Testis (tissue), 2 donors: ENCODE data around the gene PRKG1.

Source experiments
- POLR2A ChIP-seq: fragments of 450-650 bp; IDR thresholded peaks from one replicate; pipeline ENCODE4 v1.6.1; 2017; ENCODE audit warnings: antibody characterized with exemption, mild to moderate bottlenecking, moderate library complexity
- TF ChIP-seq, protein P1 (sequence below), 3 experiments: fragments of 450-650 bp in 2 of 3; fragments of 200-600 bp in 1 of 3; sonication (generic) in 1 of 3; IDR thresholded peaks; one replicate each; pipeline ENCODE4 v1.5.1; 2016 to 2019; ENCODE audit warnings: antibody characterized with exemption in 3 of 3, mild to moderate bottlenecking in 2 of 3, moderate library complexity in 1 of 3

DNA sequence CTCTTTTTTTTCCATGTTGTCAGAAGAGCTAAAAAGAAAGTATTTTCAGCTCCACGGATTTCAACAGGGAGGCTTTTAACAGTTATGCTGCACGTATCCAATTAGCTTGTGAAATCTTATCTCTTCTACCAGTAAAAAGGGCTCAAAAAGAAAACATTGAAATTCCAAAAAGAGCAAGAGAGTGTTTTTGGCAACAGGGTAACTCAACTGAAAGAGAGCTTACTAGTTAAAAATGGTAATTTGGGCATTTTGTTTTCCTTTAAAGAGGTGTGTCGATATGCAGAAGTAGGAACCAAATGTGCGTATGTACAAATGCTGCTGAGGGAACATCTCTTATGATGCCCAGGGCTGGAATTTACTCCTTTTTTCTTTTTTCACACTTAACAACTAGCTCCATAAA, 292.8 kb downstream of the PRKG1 start:
- TF ChIP-seq, protein P1, sequence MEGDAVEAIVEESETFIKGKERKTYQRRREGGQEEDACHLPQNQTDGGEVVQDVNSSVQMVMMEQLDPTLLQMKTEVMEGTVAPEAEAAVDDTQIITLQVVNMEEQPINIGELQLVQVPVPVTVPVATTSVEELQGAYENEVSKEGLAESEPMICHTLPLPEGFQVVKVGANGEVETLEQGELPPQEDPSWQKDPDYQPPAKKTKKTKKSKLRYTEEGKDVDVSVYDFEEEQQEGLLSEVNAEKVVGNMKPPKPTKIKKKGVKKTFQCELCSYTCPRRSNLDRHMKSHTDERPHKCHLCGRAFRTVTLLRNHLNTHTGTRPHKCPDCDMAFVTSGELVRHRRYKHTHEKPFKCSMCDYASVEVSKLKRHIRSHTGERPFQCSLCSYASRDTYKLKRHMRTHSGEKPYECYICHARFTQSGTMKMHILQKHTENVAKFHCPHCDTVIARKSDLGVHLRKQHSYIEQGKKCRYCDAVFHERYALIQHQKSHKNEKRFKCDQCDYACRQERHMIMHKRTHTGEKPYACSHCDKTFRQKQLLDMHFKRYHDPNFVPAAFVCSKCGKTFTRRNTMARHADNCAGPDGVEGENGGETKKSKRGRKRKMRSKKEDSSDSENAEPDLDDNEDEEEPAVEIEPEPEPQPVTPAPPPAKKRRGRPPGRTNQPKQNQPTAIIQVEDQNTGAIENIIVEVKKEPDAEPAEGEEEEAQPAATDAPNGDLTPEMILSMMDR (IDR thresholded peaks at IDR 0.05), result no peak
- TF ChIP-seq POLR2A, result no peak
